IMR-90 (cell line): ENCODE measurements around the gene ARMC3. TPM values are rescaled to one million over a fixed set of nuclear protein-coding genes. Genes with fewer than 3 reads are reported as not detected.

Source experiments
- ATAC-seq: fragments of 200-7000 bp; cut with Tn5 transposase; 2 replicates; pipeline ENCODE4 v1.9.1; 2020; ENCODE audit warnings: low read depth, mild to moderate bottlenecking, moderate library complexity
- BruUV-seq: library from RNA; stranded (reverse); fragments of 400-500 nt; replicated peaks from 2 replicates; lab custom pipeline; 2021; lab: Mats Ljungman, UMichigan
- CTCF ChIA-PET: fragments of 300-600 bp; formaldehyde crosslinking; extraction: SDS; loops from one replicate; lab custom pipeline; 2021; ENCODE audit warnings: antibody characterized with exemption; lab: Yijun Ruan, JAX
- POLR2A ChIA-PET: fragments of 300-600 bp; sonication (Branson Sonifier 250); formaldehyde crosslinking; loops from one replicate; lab custom pipeline; 2022; ENCODE audit warnings: antibody characterized with exemption; ENCODE audit not compliant: unreplicated experiment; lab: Charles Lee
- DNase-seq: peaks from one replicate; pipeline ENCODE4 v3.0.0; 2013
- H2AFZ ChIP-seq: replicated peaks from 2 replicates; pipeline ENCODE3; 2013; ENCODE audit warnings: low read length, mild to moderate bottlenecking; ENCODE audit not compliant: poor library complexity
- H2AK5ac ChIP-seq: 2 replicates; pipeline ENCODE4 v1.6.1; 2013; ENCODE audit warnings: low read depth, low read length, inconsistent platforms
- H2AK9ac ChIP-seq: replicated peaks from 2 replicates; pipeline ENCODE3; 2013; ENCODE audit warnings: mild to moderate bottlenecking, low read depth, low read length, moderate library complexity; ENCODE audit not compliant: poor library complexity
- H2BK120ac ChIP-seq: 2 replicates; pipeline ENCODE4 v1.6.1; 2013; ENCODE audit warnings: low read depth, low read length, inconsistent platforms
- H2BK15ac ChIP-seq: 3 replicates; pipeline ENCODE4 v1.6.1; 2013; ENCODE audit warnings: low read depth, low read length, inconsistent platforms
- H2BK20ac ChIP-seq: 2 replicates; pipeline ENCODE4 v1.6.1; 2013; ENCODE audit warnings: low read depth, mild to moderate bottlenecking, inconsistent platforms, low read length, moderate library complexity
- H2BK5ac ChIP-seq: 2 replicates; pipeline ENCODE4 v1.6.1; 2013; ENCODE audit warnings: mild to moderate bottlenecking, low read depth, low read length, inconsistent platforms; ENCODE audit not compliant: poor library complexity, severe bottlenecking
- H3K14ac ChIP-seq: replicated peaks from 2 replicates; pipeline ENCODE4 v1.6.1; 2013; ENCODE audit warnings: low read depth, low read length, inconsistent platforms
- H3K18ac ChIP-seq: 2 replicates; pipeline ENCODE4 v1.6.1; 2013; ENCODE audit warnings: low read depth, low read length, control low read depth
- H3K23ac ChIP-seq: 2 replicates; pipeline ENCODE4 v1.6.1; 2013; ENCODE audit warnings: low read depth, low read length, inconsistent platforms
- H3K27ac ChIP-seq: 2 replicates; pipeline ENCODE4 v1.5.1; 2013; ENCODE audit warnings: mild to moderate bottlenecking, control low read depth, low read length; ENCODE audit not compliant: insufficient read depth
- H3K27me3 ChIP-seq: 2 replicates; pipeline ENCODE4 v1.6.1; 2013; ENCODE audit warnings: low read length; ENCODE audit not compliant: control insufficient read depth, insufficient read depth
- H3K36me3 ChIP-seq: 2 replicates; pipeline ENCODE4 v1.6.1; 2013; ENCODE audit warnings: low read length, mixed read lengths; ENCODE audit not compliant: control insufficient read depth, insufficient read depth
- H3K4ac ChIP-seq: 2 replicates; pipeline ENCODE4 v1.6.1; 2013; ENCODE audit warnings: low read depth, low read length, inconsistent platforms
- H3K4me1 ChIP-seq: 2 replicates; pipeline ENCODE4 v1.6.1; 2013; ENCODE audit warnings: low read length, mixed read lengths; ENCODE audit not compliant: control insufficient read depth, insufficient read depth
- H3K4me2 ChIP-seq: 2 replicates; pipeline ENCODE4 v1.6.1; 2013; ENCODE audit warnings: low read depth, mild to moderate bottlenecking, control low read depth, low read length, moderate library complexity
- H3K4me3 ChIP-seq: 2 replicates; pipeline ENCODE4 v1.5.1; 2013; ENCODE audit warnings: low read depth, mild to moderate bottlenecking, control low read depth, low read length, moderate library complexity; ENCODE audit not compliant: insufficient read depth
- H3K56ac ChIP-seq: 2 replicates; pipeline ENCODE4 v1.6.1; 2013; ENCODE audit warnings: low read length, inconsistent platforms; ENCODE audit not compliant: insufficient read depth; ENCODE audit errors: extremely low read depth
- H3K79me1 ChIP-seq, 2 experiments: 2 replicates each; pipeline ENCODE4 v1.6.1; 2013; ENCODE audit warnings: low read length in 2 of 2, inconsistent platforms in 1 of 2, low read depth in 1 of 2
- H3K9ac ChIP-seq: 2 replicates; pipeline ENCODE4 v1.6.1; 2013; ENCODE audit warnings: low read depth, low read length, control low read depth
- H3K9me1 ChIP-seq: 2 replicates; pipeline ENCODE4 v1.6.1; 2013; ENCODE audit warnings: low read length, inconsistent platforms; ENCODE audit not compliant: insufficient read depth
- H3K9me3 ChIP-seq: 2 replicates; pipeline ENCODE4 v1.6.1; 2013; ENCODE audit warnings: low read length; ENCODE audit not compliant: control insufficient read depth, insufficient read depth
- H4K20me1 ChIP-seq: 2 replicates; pipeline ENCODE4 v1.6.1; 2013; ENCODE audit warnings: low read length, inconsistent platforms; ENCODE audit not compliant: insufficient read depth
- H4K5ac ChIP-seq: 2 replicates; pipeline ENCODE4 v1.6.1; 2013; ENCODE audit warnings: mild to moderate bottlenecking, low read depth, low read length, control low read depth
- H4K8ac ChIP-seq, 2 experiments: 2 replicates each; pipeline ENCODE4 v1.6.1; 2013; ENCODE audit warnings: low read depth in 2 of 2, low read length in 2 of 2, control low read depth in 1 of 2, inconsistent platforms in 1 of 2
- H4K91ac ChIP-seq: 2 replicates; pipeline ENCODE4 v1.6.1; 2013; ENCODE audit warnings: low read depth, low read length, inconsistent platforms; ENCODE audit not compliant: insufficient read depth
- BHLHE40 ChIP-seq: fragments of 150-350 bp; IDR thresholded peaks from 2 replicates; pipeline ENCODE4 v1.6.1; 2016; ENCODE audit warnings: mild to moderate bottlenecking, low read depth, low read length
- CEBPB ChIP-seq: IDR thresholded peaks from 2 replicates; pipeline ENCODE4 v1.6.1; 2012; ENCODE audit warnings: low read depth, low read length, improper control_type of control experiment
- CHD1 ChIP-seq: IDR thresholded peaks from 2 replicates; pipeline ENCODE4 v1.6.1; 2012; ENCODE audit warnings: low read depth, low read length, improper control_type of control experiment
- ELK1 ChIP-seq: fragments of 150-350 bp; IDR thresholded peaks from 2 replicates; pipeline ENCODE4 v1.6.1; 2016; ENCODE audit warnings: low read depth, mild to moderate bottlenecking, low read length, moderate library complexity, borderline replicate concordance
- FOS ChIP-seq: fragments of 150-350 bp; IDR thresholded peaks from 2 replicates; pipeline ENCODE4 v1.6.1; 2016; ENCODE audit warnings: low read depth, low read length
- MAFK ChIP-seq: IDR thresholded peaks from 2 replicates; pipeline ENCODE4 v1.6.1; 2012; ENCODE audit warnings: low read depth, low read length, improper control_type of control experiment
- MAZ ChIP-seq: IDR thresholded peaks from 2 replicates; pipeline ENCODE4 v1.6.1; 2012; ENCODE audit warnings: low read depth, mild to moderate bottlenecking, low read length, improper control_type of control experiment, moderate library complexity, borderline replicate concordance
- MXI1 ChIP-seq: IDR thresholded peaks from 2 replicates; pipeline ENCODE4 v1.6.1; 2012; ENCODE audit warnings: low read depth, mild to moderate bottlenecking, low read length, moderate library complexity, borderline replicate concordance
- NFE2L2 ChIP-seq: fragments of 150-350 bp; IDR thresholded peaks from 2 replicates; pipeline ENCODE4 v1.6.1; 2016; ENCODE audit warnings: low read depth, mild to moderate bottlenecking, low read length
- POLR2A ChIP-seq: IDR thresholded peaks from 2 replicates; pipeline ENCODE4 v1.6.1; 2012; ENCODE audit warnings: mild to moderate bottlenecking, low read depth, low read length
- RAD21 ChIP-seq: IDR thresholded peaks from 2 replicates; pipeline ENCODE4 v1.6.1; 2012; ENCODE audit warnings: low read length, improper control_type of control experiment
- RCOR1 ChIP-seq: IDR thresholded peaks from 2 replicates; pipeline ENCODE4 v1.6.1; 2012; ENCODE audit warnings: mild to moderate bottlenecking, low read length, improper control_type of control experiment; ENCODE audit not compliant: insufficient replicate concordance
- RFX5 ChIP-seq: IDR thresholded peaks from 2 replicates; pipeline ENCODE4 v1.8.0; 2012; ENCODE audit warnings: low read depth, mild to moderate bottlenecking, low read length, moderate library complexity
- SMC3 ChIP-seq: fragments of 150-350 bp; IDR thresholded peaks from 2 replicates; pipeline ENCODE4 v1.6.1; 2016; ENCODE audit warnings: low read depth, mild to moderate bottlenecking, antibody characterized with exemption, low read length, moderate library complexity
- WGBS, 2 experiments: methylation state at CpG; one replicate each; pipeline versions ENCODE4 v1.1.5 to v1.1.7; 2013; ENCODE audit warnings: missing lambda C conversion rate in 2 of 2; ENCODE audit not compliant: insufficient read length in 1 of 2; ENCODE audit errors: extremely low coverage in 2 of 2; 5-methylcytosine and 5-hydroxymethylcytosine counted together
- dilution Hi-C: fragments of 300-500 bp; cut with HindIII; formaldehyde crosslinking; loops from one replicate; pipeline ENCODE4 v1.14.3; 2018; ENCODE audit warnings: low sequenced_read_pairs; ENCODE audit not compliant: unreplicated experiment
- in situ Hi-C: fragments of 300-500 bp; cut with MboI; formaldehyde crosslinking; loops from 3 replicates; pipeline ENCODE4 v1.14.3; 2019; ENCODE audit warnings: low sequenced_read_pairs, inconsistent platforms, mixed read lengths
- intact Hi-C: fragments of 100-400 bp; cut with micrococcal nuclease; formaldehyde crosslinking; loops from 2 replicates; pipeline ENCODE4 v1.10.0; 2022
- polyA plus RNA-seq, 3 experiments: library from polyadenylated mRNA; depleted of rRNA; stranded (reverse); fragments of >200 nt; gene quantifications; 2 replicates each; pipeline ENCODE4 v1.2.3, GENCODE V29; 2012; ENCODE audit warnings: low replicate concordance in 1 of 3
- total RNA-seq: library from RNA; depleted of rRNA; stranded (reverse); fragments of >200 nt; gene quantifications from 2 replicates; pipeline ENCODE4 v1.2.3, GENCODE V29; 2012
- TF ChIP-seq, protein P1 (sequence below): fragments of 150-350 bp; IDR thresholded peaks from 2 replicates; pipeline ENCODE4 v1.6.1; 2017; ENCODE audit warnings: mild to moderate bottlenecking, antibody characterized with exemption, low read length, low read depth
- TF ChIP-seq, protein P2 (sequence below): conservative IDR thresholded peaks from 2 replicates; pipeline ENCODE4 v1.5.1; 2012; ENCODE audit warnings: mild to moderate bottlenecking, low read depth, low read length, improper control_type of control experiment

Gene ARMC3
- total and polyA plus RNA-seq, 2 of the 4 experiments (the other 2 are of a cell fraction), result not detected

- no peak overlapping the region for H3K4ac ChIP-seq
- WGBS, 2 experiments, result no CpG with 5 or more reads among the region's 2 CpGs
- no peak overlapping the region for H2AFZ ChIP-seq
- no peak overlapping the region for H3K4me3 ChIP-seq
- no peak overlapping the region for H2BK120ac ChIP-seq
- DNase-seq, result no peak
- H3K9ac ChIP-seq, result no peak overlapping the region
- H2AK9ac ChIP-seq, result no peak overlapping the region
- H3K23ac ChIP-seq, result no peak overlapping the region
- H2BK5ac ChIP-seq, result no peak overlapping the region
- TF ChIP-seq RAD21, result no peak
- TF ChIP-seq, protein P1, sequence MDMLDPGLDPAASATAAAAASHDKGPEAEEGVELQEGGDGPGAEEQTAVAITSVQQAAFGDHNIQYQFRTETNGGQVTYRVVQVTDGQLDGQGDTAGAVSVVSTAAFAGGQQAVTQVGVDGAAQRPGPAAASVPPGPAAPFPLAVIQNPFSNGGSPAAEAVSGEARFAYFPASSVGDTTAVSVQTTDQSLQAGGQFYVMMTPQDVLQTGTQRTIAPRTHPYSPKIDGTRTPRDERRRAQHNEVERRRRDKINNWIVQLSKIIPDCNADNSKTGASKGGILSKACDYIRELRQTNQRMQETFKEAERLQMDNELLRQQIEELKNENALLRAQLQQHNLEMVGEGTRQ, result no peak
- TF ChIP-seq, protein P2, sequence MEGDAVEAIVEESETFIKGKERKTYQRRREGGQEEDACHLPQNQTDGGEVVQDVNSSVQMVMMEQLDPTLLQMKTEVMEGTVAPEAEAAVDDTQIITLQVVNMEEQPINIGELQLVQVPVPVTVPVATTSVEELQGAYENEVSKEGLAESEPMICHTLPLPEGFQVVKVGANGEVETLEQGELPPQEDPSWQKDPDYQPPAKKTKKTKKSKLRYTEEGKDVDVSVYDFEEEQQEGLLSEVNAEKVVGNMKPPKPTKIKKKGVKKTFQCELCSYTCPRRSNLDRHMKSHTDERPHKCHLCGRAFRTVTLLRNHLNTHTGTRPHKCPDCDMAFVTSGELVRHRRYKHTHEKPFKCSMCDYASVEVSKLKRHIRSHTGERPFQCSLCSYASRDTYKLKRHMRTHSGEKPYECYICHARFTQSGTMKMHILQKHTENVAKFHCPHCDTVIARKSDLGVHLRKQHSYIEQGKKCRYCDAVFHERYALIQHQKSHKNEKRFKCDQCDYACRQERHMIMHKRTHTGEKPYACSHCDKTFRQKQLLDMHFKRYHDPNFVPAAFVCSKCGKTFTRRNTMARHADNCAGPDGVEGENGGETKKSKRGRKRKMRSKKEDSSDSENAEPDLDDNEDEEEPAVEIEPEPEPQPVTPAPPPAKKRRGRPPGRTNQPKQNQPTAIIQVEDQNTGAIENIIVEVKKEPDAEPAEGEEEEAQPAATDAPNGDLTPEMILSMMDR, result no peak
- TF ChIP-seq MXI1, result no peak
- no peak for TF ChIP-seq CEBPB
- TF ChIP-seq BHLHE40, result no peak
- TF ChIP-seq MAFK, result no peak
- no peak for TF ChIP-seq SMC3
- TF ChIP-seq RCOR1, result no peak
- no peak for TF ChIP-seq RFX5
- TF ChIP-seq POLR2A, result no peak
- TF ChIP-seq NFE2L2, result no peak
- TF ChIP-seq MAZ, result no peak
- no peak for TF ChIP-seq ELK1
- no peak for TF ChIP-seq FOS
- no peak for TF ChIP-seq CHD1
- in situ Hi-C loops (no loop called here), dilution Hi-C loops (no loop called here), intact Hi-C loops (no loop called here)
- POLR2A ChIA-PET, result no interaction called here
- H3K4me2 ChIP-seq, result no peak overlapping the region
- CTCF ChIA-PET, result no interaction called here
- H2BK15ac ChIP-seq, result no peak overlapping the region
- no peak overlapping the region for H4K91ac ChIP-seq
- H4K20me1 ChIP-seq, result no peaks in the 10 kb centered on the region
- no peak for ATAC-seq
- no peak overlapping the region for H3K18ac ChIP-seq
- no peaks in the 10 kb centered on the region for H3K27me3 ChIP-seq
- H2AK5ac ChIP-seq, result no peak overlapping the region
- H3K9me1 ChIP-seq, result no peaks in the 10 kb centered on the region
- no peak overlapping the region for H3K14ac ChIP-seq
- no peak overlapping the region for H3K27ac ChIP-seq
- H3K4me1 ChIP-seq, result no peaks in the 10 kb centered on the region
- no peaks in the 10 kb centered on the region for H3K9me3 ChIP-seq
- no peak overlapping the region for H4K8ac ChIP-seq
- H3K79me1 ChIP-seq, result no peaks in the 10 kb centered on the region
- no peak overlapping the region for H4K5ac ChIP-seq
- no peaks in the 10 kb centered on the region for H3K36me3 ChIP-seq
- no peak overlapping the region for H2BK20ac ChIP-seq
- no TSS peak for BruUV-seq
- H3K56ac ChIP-seq, result no peak overlapping the region
Observed at GRCh38 chr10:22945934-22946673, 18.3 kb downstream of the ARMC3 start.
